Trophoblast cell (in vitro differentiated cells and primary cell): Measurements from ENCODE around the gene KCNT1.

Experiments
- DNase-seq, 2 donors: peaks; one replicate each; pipeline ENCODE4 v3.0.0-alpha.2; 2016
- H2AFZ ChIP-seq: 2 replicates; pipeline ENCODE4 v1.6.1; 2013; ENCODE audit warnings: low read length, moderate library complexity, mild to moderate bottlenecking; ENCODE audit not compliant: insufficient read depth, poor library complexity
- H2AK5ac ChIP-seq: 2 replicates; pipeline ENCODE4 v1.6.1; 2013; ENCODE audit warnings: mild to moderate bottlenecking, low read length
- H2BK120ac ChIP-seq: 2 replicates; pipeline ENCODE4 v1.6.1; 2013; ENCODE audit warnings: low read length, mild to moderate bottlenecking, moderate library complexity; ENCODE audit not compliant: insufficient read depth, poor library complexity
- H2BK12ac ChIP-seq: 2 replicates; pipeline ENCODE4 v1.6.1; 2013; ENCODE audit warnings: mild to moderate bottlenecking, low read length, moderate library complexity
- H2BK5ac ChIP-seq: 2 replicates; pipeline ENCODE4 v1.6.1; 2013; ENCODE audit warnings: low read length, low read depth, moderate library complexity, mild to moderate bottlenecking; ENCODE audit not compliant: poor library complexity
- H3K14ac ChIP-seq: 2 replicates; pipeline ENCODE4 v1.6.1; 2013; ENCODE audit warnings: mild to moderate bottlenecking, low read length
- H3K18ac ChIP-seq: 2 replicates; pipeline ENCODE4 v1.6.1; 2013; ENCODE audit warnings: mild to moderate bottlenecking, low read length
- H3K23ac ChIP-seq: 2 replicates; pipeline ENCODE4 v1.6.1; 2013; ENCODE audit warnings: low read length
- H3K27ac ChIP-seq: 2 replicates; pipeline ENCODE4 v1.5.1; 2013; ENCODE audit warnings: low read depth, mild to moderate bottlenecking, inconsistent platforms, low read length, moderate library complexity
- H3K27me3 ChIP-seq: 2 replicates; pipeline ENCODE4 v1.6.1; 2013; ENCODE audit warnings: inconsistent platforms, mild to moderate bottlenecking, low read length, moderate library complexity; ENCODE audit not compliant: insufficient read depth
- H3K36me3 ChIP-seq, 2 experiments: 1 replicate in 1 of 2; 2 replicates in 1 of 2; pipeline ENCODE4 v1.6.1; 2013; ENCODE audit warnings: low read length in 2 of 2, mild to moderate bottlenecking in 2 of 2, moderate library complexity in 1 of 2; ENCODE audit not compliant: insufficient read depth in 2 of 2, control insufficient read depth in 1 of 2
- H3K4ac ChIP-seq: 2 replicates; pipeline ENCODE4 v1.6.1; 2013; ENCODE audit warnings: low read depth, mild to moderate bottlenecking, low read length, moderate library complexity
- H3K4me1 ChIP-seq, 2 experiments: 1 replicate in 1 of 2; 2 replicates in 1 of 2; pipeline ENCODE4 v1.6.1; 2013; ENCODE audit warnings: low read length in 2 of 2, mild to moderate bottlenecking in 2 of 2, moderate library complexity in 1 of 2; ENCODE audit not compliant: insufficient read depth in 2 of 2, control insufficient read depth in 1 of 2
- H3K4me2 ChIP-seq: 2 replicates; pipeline ENCODE4 v1.6.1; 2013; ENCODE audit warnings: inconsistent platforms, mild to moderate bottlenecking, low read length, moderate library complexity
- H3K4me3 ChIP-seq: 2 replicates; pipeline ENCODE4 v1.5.1; 2013; ENCODE audit warnings: mild to moderate bottlenecking, low read depth, low read length, inconsistent platforms
- H3K79me1 ChIP-seq: one replicate; pipeline ENCODE4 v1.6.1; 2013; ENCODE audit warnings: low read length
- H3K79me2 ChIP-seq: 2 replicates; pipeline ENCODE4 v1.6.1; 2013; ENCODE audit warnings: low read length, mild to moderate bottlenecking; ENCODE audit not compliant: control insufficient read depth, insufficient read depth, poor library complexity
- H3K9ac ChIP-seq: 2 replicates; pipeline ENCODE4 v1.6.1; 2013; ENCODE audit warnings: mild to moderate bottlenecking, low read length
- H3K9me3 ChIP-seq: 2 replicates; pipeline ENCODE4 v1.6.1; 2013; ENCODE audit warnings: low read depth, mild to moderate bottlenecking, control low read depth, inconsistent platforms, low read length; ENCODE audit not compliant: insufficient read depth
- H4K12ac ChIP-seq: 2 replicates; pipeline ENCODE4 v1.6.1; 2013; ENCODE audit warnings: low read depth, mild to moderate bottlenecking, low read length, moderate library complexity
- H4K8ac ChIP-seq: 2 replicates; pipeline ENCODE4 v1.6.1; 2013; ENCODE audit warnings: low read depth, mild to moderate bottlenecking, low read length, moderate library complexity
- H4K91ac ChIP-seq: one replicate; pipeline ENCODE4 v1.6.1; 2013; ENCODE audit warnings: low read depth, mild to moderate bottlenecking, low read length, moderate library complexity
- WGBS: extraction: QIAGEN DNeasy Blood & Tissue Kit; methylation state at CpG from one replicate; pipeline ENCODE4 v1.1.7; 2013; ENCODE audit warnings: missing lambda C conversion rate; ENCODE audit not compliant: insufficient read length, insufficient coverage; ENCODE audit errors: extremely low coverage; 5-methylcytosine and 5-hydroxymethylcytosine counted together

KCNT1 gene

DNA sequence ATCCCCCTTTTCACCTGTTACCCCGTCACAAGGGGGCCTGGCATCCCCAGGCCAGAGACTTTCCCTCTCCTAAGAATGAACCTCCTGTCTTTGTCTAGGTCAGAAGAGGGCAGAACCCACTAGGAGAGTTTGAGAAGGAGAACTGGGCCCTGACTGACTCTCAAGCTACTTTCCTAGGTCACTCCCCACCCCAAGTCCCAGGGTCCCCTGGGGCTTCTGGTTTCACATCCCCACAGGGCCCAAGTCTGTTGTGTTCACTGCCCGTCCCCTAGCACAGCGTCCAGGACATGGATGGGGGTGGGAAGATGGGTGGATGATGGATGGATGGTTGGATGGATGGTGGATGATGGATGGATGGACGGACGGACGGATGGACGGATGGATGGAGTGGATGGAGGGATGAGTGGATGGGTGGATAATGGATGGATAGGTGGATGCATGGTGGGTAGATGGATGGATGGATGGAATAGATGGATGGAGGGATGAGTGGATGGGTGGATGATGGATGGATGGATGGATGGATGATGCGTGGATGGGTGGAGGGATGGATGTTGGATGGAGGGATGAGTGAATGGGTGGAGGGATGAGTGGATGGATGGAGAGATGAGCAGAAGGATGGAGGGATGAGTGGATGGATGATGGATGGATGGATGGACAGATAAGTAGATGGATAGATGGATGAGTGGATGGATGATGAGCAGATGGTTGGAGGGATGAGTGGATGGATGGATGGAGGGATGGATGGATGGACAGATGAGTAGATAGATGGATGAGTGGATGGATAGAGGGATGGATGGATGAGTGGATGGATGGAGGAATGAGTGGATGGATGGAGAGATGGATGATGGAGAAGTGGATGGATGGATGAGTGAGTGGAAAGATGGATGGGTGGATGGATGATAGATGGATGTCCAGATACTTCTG, 50.6 kb downstream of the KCNT1 start:
- Histone ChIP-seq H2BK5ac (no peak overlapping the region), H3K9ac (no peak overlapping the region), H3K14ac (no peak overlapping the region), H3K4me2 (no peak overlapping the region), H3K4me3 (no peak overlapping the region), H3K27me3 (no peaks in the 10 kb centered on the region), H3K9me3 (peaks cover 13% of the 10 kb centered on the region), H3K18ac (no peak overlapping the region), H4K91ac (no peak overlapping the region), H3K36me3 (no peaks in the 10 kb centered on the region), H2AK5ac (no peak overlapping the region), H3K27ac (no peak overlapping the region), H2BK12ac (no peak overlapping the region), H4K12ac (no peak overlapping the region), H2BK120ac (no peak overlapping the region), H3K4me1 (no peaks in the 10 kb centered on the region), H3K23ac (no peak overlapping the region), H3K4ac (no peak overlapping the region), H2AFZ (no peak overlapping the region), H3K79me1 (no peaks in the 10 kb centered on the region), H3K79me2 (no peaks in the 10 kb centered on the region), H4K8ac (no peak overlapping the region)
- DNase-seq: no peak
- 100% methylated on average over 5 of the region's 8 CpGs for WGBS

DNA sequence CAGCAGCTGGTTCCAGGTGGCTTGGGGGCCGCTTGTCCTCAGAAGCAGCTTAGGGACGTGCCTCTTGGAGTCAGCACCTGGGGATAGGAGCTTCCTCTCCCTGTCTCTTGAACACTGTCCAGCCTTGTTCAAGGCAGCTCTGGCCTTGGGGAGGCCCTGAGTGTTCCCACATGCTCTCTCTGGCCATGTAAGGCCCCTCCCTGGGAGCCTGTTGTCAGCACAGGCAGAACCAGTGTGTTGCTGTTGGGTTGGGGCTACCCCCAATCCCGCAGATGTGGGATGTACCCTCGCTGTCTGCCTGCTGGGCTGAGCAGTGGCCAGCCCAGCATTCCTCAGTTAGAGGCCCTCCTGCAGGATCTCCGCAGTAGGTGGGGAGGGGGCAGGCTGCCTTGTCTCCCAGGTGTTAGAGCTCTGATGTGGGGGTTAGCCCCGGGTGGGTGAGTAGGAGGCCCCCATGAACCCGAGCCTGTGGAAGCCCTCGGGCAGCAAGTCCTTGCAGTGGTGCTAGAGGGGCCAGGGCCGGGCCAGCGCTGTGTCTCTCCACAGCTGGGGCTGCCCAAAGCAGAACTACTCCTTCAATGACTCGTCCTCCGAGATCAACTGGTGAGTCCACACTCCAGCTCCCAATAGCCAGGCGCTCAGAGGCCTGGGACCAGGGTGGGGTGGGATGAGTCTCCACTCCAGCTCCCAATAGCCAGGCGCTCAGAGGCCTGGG, 51.6 kb downstream of the KCNT1 start:
- Histone ChIP-seq H3K4ac (no peak overlapping the region), H3K27me3 (no peaks in the 10 kb centered on the region), H4K91ac (no peak overlapping the region), H2BK5ac (no peak overlapping the region), H3K4me2 (no peak overlapping the region), H3K18ac (no peak overlapping the region), H3K9me3 (peaks cover 16% of the 10 kb centered on the region), H3K4me3 (no peak overlapping the region), H3K27ac (no peak overlapping the region), H3K4me1 (no peaks in the 10 kb centered on the region), H2BK12ac (no peak overlapping the region), H2BK120ac (no peak overlapping the region), H3K79me2 (no peaks in the 10 kb centered on the region), H4K12ac (no peak overlapping the region), H3K14ac (no peak overlapping the region), H2AK5ac (no peak overlapping the region), H3K23ac (no peak overlapping the region), H2AFZ (no peak overlapping the region), H4K8ac (no peak overlapping the region), H3K79me1 (no peaks in the 10 kb centered on the region), H3K36me3 (no peaks in the 10 kb centered on the region), H3K9ac (no peak overlapping the region)
- DNase-seq: no peak
- WGBS: no CpG with 5 or more reads among the region's 14 CpGs

DNA sequence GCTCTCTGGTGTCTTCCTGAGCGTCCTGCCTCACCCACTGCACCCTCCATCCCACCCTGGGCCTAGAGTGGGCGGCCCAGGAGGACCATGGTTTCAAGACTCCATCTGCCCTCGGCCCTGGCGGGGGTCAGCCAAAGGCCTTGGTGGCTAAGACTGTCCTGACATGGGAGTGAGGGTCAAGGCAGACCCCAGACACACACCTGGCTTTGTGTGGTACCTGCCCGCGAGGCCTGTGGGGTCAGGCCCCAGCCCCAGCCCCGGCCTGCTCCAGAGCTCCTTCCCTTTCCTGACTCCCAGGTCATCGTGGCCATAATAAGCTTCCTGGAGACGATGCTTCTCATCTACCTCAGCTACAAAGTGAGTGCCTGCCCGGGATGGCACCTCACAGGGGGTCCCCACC, 54.6 kb downstream of the KCNT1 start:
- WGBS: no CpG with 5 or more reads among the region's 10 CpGs
- peaks cover 18% of the 10 kb centered on the region for H3K9me3 ChIP-seq

DNA sequence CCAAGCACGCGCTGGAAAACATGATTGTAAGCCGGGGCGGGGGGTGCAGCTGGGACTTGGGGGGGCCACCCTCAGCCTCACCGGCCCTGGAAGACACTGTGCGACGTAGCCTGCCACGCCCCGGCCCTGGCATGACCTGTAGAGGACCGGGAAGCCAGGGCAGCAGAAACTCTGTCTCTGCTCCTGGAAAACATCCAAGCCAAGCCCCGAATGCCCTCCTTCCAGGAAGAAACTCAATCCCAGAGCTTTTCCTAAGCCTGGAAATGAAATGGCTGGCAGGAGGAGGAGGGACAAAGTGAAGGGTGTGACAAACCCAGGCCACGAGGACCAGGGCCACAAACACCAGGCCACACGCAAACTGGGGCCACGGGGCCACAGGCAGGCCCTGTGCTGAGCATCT, 55.4 kb downstream of the KCNT1 start:
- Histone ChIP-seq H4K8ac (no peak overlapping the region), H3K4me3 (no peak overlapping the region), H3K27ac (no peak overlapping the region), H3K4ac (no peak overlapping the region), H4K12ac (no peak overlapping the region), H2BK12ac (no peak overlapping the region), H3K23ac (no peak overlapping the region), H3K27me3 (no peaks in the 10 kb centered on the region), H3K4me1 (no peaks in the 10 kb centered on the region), H3K9me3 (peaks cover 18% of the 10 kb centered on the region), H2BK120ac (no peak overlapping the region), H3K14ac (no peak overlapping the region), H2AFZ (no peak overlapping the region), H2BK5ac (no peak overlapping the region), H3K36me3 (no peaks in the 10 kb centered on the region), H2AK5ac (no peak overlapping the region), H3K79me1 (no peaks in the 10 kb centered on the region), H3K4me2 (no peak overlapping the region), H3K79me2 (no peaks in the 10 kb centered on the region), H3K18ac (no peak overlapping the region), H4K91ac (no peak overlapping the region), H3K9ac (no peak overlapping the region)
- no peak for DNase-seq
- WGBS: no CpG with 5 or more reads among the region's 14 CpGs

More for the DNA sequence above, 54.6 kb downstream of the KCNT1 start:
- Histone ChIP-seq H2BK12ac (no peak overlapping the region), H4K8ac (no peak overlapping the region), H3K9ac (no peak overlapping the region), H4K91ac (no peak overlapping the region), H3K23ac (no peak overlapping the region), H3K36me3 (no peaks in the 10 kb centered on the region), H3K4me2 (no peak overlapping the region), H4K12ac (no peak overlapping the region), H3K27ac (no peak overlapping the region), H3K79me2 (no peaks in the 10 kb centered on the region), H3K18ac (no peak overlapping the region), H3K4me1 (no peaks in the 10 kb centered on the region), H3K4me3 (no peak overlapping the region), H3K79me1 (no peaks in the 10 kb centered on the region), H2BK5ac (no peak overlapping the region), H2AFZ (no peak overlapping the region), H3K4ac (no peak overlapping the region), H2AK5ac (no peak overlapping the region), H3K14ac (no peak overlapping the region), H2BK120ac (no peak overlapping the region), H3K27me3 (no peaks in the 10 kb centered on the region)
- DNase-seq: no peak
